Activated CD4-positive, alpha-beta T cell treated with anti-CD3 and anti-CD28 coated beads for 48 hours (primary cell): ENCODE data around the gene CTCFL.

Experiments used
- DNase-seq: peaks from one replicate; pipeline ENCODE4 v3.0.0-alpha.2; 2020

CTCFL gene

DNA sequence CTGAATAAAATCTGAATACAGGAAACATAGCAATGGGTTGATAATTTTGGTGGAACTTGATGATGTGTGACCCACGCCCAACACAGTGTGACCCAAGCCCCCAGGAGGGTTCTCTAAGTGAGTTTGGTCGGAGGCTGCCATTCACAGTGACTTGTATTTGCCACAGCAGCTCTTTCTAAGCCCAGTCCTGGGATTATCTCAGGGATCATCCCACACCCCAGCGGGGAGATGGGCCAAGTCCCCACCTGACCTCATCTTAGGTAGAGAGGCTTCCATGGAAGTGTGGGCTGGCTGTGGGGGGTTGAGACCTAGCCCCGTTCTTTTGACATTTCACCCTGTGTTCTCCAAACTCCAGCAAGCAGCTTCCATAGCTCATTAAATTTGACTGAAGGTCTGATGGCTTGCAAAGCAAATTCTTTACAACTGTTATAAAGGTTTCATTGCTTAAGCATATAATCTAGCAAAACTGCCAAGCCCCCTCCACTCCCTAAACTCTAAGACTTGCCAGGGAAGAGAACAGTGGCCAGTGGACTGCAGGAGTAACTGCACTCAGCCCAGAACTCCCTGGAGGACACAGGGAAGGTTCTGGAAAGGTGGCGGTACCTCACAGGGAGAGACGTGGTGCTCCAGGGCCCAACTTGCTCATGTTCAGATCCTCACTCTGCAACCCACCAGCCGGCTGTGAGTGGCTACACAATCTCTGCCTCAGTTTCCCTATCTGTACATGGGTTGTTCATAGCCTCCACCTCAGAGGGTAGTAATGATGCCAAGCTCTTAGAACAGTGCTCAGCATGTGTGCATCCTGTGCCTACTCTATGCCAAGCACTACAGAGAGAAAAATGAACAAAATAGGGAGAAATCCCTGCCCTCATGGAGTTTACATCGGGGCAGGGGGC, 35.0 kb upstream of the CTCFL start:
- DNase-seq, result no peak

DNA sequence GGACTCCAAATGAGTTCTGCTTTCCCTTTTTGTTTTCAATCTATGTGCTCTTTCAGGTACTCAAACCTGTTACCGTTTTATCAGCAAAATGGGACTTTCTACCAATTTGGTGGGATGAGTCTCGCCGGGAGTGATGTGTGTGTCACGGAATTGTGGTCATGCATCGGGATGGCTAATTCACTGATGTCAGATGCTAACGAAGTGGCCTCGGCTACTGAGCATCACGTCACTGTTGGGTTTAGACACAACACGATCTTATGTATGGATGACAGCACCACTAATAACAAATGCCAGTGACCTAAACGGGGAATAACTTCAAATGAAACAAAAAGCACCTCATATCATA, 34.3 kb upstream of the CTCFL start:
- no peak for DNase-seq

DNA sequence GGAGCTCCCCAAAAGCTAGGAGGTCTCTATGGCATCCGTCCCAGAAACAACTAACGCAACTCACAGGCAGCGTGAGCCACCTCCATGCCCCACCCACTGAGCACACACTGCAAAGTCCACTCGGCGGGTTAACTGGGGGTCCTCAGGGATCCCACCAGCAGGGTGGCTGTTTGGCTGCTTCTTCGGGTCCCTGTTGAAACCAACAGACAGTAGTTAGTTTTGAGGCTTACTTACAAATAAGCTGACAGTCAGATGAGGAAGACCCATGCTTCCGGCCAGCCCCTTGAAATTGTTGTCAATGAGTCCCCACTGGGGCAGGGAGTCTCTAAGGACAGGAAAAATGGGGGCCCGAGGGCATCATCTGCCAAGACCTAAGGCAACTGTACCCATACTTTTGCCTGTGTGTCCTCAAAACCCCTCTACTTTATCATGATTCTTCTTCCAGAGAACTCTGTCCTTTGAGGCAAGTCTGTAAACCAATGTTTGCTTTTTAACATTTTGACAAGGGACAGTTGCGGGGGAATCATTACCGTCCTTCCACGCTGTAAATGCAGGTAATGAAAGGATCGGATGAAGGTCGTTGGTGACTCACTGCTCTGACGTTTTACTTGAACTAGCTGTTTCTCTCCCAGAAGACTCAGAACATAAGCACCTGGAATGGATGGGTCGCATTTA, 33.8 kb upstream of the CTCFL start:
- no peak for DNase-seq

DNA sequence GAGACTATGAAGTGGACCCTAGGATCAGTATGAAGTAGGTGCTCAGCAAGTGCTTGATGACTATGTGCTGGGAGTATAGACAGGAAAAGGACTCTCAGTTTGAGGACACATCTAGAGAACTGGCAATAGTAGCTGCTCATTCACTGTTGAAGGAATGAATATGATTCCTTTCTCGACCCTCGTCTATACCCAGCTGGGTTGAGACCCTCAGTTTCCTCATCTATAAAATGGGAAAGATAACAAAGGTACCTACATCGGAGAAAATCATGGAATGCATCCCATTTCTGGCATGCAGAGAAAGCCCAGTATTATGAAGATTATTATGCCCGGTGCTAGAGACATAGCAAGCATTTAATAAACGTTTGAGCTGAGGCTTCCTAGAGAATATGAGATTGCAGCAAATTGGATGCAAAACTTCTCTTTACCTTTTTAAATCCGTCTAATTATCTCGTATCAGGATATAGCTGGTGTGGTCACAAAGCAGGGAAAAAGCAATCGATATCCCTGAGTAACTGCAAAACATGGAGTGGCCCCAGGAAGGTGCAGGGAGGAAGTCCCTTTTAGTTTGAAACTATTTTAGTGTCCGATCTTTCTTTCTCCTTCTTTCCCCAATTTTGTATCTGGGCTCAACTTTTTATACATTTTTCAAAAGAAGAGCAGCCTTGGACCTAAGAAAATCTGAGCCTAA, 33.1 kb upstream of the CTCFL start:
- DNase-seq, result no peak

DNA sequence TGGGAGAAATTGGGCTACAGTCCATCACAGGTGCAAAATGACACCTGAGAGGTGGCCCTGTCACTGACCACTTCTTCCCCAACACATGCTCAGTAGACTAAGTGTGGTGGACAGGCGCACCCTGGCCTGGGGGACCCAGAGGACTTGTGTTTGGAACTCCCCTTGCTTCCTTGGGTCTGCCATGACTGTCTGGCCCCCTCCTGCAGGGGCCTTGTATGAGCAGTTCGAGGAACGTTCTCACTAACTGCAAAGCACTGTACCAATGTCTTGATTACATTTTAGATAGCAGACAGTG, 32.0 kb upstream of the CTCFL start:
- DNase-seq, result no peak

DNA sequence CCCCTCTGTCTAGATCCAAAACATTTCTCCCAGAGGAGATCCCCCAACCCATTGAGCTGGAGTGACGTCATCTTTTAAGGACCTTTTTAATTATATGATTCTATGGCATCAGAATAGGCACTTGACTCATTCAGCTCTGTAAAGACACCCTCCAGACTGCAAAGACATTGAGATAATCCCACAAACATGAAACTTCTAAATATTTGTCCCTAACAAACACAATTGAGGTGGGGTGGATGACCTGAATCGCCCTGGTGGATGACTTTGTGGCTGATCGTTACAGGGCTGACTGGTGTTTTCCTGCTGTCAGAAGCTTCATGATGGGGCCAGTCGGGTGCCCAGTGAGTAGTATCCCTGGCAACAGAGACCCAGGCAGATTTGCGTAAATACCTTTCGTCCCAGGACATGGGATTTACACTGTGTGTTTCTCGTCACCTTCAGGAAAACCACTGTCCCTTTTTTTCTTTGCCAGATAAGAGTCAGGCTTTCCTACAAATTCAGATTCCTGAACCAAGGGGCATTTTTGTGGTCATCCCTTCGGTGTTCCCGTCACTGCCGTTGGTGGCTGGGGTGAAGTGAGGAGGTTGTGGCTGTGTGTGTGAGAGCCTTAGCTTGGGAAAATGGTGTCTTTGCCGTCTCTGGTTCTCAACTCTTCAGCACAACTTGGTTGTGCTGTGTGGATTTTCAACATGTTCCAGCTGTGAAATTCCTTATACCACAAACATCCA, 30.7 kb upstream of the CTCFL start:
- no peak for DNase-seq

DNA sequence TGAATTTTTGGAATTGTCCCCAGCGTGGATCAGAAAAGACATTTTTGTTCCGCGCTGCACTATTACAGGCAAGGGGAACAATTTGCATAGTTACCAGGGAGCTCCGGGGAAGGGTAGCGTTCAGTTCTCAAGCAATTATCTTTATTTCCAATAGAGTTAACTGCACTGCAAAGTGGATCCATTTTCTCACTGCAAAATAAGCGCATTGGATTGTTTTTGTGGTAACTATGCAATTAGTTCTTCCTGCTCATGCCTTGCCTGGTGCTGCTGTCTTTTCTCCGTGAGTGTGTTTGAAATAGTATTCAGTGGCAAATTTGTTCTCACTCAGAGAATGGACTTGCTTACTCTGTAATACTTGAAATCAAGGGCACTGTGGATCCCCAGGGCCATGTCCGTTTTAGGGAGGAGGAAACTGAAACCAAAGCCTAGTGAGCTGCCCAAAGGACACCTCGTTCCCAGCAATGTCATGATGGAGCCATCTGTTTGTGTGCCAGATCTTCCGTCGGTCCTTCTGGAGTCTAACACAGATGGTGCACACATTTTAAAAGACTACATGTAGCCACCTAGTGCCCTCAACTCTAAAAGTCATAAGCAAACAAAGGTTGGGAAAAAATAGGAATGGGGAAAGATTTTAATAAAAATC, 28.6 kb upstream of the CTCFL start:
- DNase-seq, result no peak

DNA sequence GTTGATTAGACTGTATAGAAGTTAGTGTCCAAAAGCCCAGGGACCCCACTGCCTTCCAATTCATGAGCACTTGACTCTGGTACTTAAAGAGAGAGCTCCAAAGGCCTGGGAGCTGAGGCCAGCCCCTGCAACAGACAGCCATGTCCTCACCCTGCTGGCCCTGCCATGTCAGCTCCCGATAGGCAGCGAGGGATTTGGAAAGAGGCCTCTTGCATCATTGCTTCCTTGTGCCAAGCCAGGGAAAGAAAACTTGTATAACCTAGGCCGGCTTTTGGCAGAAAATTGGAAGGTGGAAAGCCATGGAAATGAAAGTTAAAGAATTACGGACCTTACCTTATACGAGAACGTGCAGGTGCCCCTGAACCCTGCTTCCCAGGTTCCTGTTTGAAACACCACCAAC, 27.5 kb upstream of the CTCFL start:
- DNase-seq, result no peak

DNA sequence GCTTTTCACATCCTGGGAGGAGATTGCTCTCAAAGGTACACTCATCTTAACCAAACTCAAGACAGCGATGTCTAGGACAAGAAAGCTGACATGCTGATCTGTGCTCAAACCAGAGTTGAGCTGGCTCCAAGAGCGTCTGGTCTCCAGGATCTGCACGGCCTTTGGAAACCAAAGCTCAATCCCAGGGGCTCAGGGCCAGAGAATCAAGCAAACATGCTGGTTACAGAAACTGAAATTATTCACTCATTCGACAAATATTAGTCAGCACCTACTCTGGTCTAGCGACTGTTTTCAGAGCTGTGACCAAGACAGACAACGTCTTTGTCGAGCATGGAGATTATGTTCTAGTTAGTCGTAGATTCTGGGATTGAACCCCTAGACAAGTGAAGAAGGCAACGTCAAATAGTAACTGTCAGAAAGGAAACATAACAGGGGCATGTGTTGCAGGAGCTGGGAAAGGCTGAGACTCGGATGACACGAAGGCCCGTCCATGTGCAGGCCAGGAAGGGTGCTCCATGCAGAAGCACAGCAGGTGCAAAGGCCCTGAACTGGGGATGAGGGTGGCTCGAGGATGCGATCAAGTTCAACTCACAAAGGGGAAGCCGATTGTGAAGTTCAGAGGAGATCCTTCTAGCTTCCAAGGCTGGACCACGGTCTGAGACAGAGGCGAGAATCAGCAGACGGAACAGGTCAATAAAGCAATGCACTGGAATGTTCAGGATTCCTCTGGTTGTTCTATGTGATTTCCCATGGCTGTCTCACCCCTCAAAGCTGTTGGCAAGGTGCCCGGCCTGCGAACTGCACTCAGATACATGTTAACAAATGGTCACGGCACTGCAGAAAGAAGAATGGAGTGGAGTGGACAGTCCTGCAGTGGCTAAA, 23.5 kb upstream of the CTCFL start:
- DNase-seq, result no peak

DNA sequence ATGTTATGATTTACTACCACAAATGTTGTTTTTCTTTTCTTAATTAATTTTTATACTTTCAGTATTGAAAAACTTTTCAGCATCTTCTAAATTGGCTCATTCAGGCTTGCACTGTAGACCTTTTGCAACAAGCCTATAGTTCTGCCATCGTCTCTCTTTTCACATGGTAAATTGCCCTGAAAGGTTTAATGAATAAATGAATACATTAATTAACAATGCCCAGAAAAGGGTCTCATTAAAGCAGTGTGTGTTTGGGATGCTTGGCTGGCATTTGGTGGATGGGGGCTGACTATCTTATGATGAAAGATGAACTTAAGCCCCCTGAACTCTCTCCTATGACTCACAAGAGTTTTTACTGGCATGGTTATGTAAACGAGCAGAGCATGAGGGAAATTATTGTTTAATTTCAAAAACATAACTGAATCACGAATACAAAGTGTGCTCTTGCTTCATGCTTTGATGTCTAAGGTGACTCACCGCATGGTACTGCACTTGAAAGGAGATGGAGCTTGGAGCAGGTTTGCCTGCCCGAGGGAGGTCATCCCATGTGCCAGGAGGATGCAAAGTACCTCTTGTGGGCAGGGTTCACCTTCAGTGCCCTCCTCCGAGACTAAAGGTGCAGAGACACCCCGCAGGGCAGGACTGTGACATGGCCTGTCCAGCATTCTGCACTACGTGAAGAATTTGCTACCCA, 22.2 kb upstream of the CTCFL start:
- DNase-seq, result peak; percentile 9

DNA sequence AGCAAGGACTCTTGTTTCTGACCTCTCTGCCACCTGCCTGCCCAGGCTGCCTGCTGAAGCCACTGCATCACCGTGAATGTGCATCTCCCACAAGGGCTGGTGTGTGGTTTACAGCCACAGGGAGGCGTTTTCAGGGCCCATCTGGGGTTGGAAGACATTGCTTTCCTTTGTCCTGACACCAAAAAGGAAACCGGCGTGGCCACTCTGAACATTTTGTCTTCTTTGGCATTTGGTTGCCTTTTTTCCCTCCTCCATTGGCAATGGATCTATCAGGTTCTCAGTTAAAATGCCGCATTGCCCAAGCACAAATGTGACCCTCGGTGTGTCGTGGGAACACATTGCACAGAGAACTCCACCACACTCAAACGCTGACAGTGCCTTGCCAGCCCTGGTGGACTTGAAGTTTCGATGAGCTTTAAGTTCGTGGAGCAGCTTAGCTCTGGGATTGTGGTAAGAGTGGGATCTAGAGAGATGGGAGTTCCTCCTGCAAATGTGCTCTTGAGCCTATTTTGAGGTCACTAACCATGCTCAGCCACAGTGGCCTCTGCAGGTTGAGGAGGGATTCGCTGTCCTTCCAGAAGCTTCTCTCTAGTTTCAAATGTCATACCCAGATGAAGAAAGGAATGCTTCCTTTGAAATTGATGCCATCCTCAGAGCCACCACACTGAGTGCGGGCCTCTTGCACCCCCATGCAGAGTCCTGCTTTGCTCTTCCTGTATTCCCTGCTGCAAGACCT, 21.2 kb upstream of the CTCFL start:
- no peak for DNase-seq

DNA sequence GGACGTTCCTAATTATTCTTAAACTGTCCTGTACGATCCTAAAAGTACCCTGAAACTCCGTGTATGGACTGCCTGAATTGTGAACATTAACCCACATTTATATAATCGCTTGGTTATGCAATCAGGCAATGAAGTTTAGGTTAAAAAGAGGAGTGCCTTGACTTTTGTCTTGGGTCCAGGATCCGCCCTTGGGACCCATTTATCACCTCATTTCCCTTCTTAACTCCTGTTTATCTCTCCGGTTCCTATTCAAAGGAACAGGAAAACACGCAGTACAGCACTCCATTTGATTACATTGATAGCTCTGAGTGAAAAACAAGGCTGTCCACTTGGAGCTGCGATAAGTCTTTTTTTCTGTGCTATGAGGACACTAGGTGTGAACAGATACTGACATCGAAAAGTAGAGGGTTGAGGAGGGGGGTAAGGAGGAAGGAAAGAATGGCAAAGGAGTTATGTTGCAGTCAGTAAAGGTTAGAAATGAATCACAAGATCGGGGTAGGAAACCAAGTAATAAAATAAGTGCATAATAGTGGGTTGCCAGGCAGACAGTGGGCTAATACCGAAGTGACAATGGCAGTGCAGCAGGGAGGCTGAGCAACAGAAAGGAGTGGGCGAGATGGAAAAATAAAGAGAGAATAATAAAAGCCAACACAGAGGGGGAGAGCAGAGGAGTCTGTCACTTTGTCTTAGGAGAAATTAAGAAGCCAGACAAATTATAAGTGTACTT, 20.1 kb upstream of the CTCFL start:
- peak; percentile 11 for DNase-seq

DNA sequence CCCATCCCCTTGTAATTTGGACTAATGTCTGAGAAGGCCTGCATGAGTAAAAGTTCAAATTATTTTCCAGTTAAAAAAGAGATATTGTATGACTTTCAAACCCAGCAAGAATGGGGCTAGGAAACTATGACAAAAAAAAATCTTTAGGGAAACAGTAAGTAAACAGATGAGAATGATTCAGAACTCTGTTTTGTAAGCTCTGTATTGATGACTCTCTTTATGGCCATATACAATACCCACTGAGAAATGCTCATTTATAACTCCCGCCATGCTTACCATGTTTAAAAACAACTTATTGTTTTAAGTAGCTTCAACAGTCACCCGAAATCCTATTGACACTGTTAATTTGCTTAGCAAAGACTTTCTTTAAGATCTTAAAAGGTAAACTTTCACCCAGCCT, 18.8 kb upstream of the CTCFL start:
- DNase-seq, result no peak

DNA sequence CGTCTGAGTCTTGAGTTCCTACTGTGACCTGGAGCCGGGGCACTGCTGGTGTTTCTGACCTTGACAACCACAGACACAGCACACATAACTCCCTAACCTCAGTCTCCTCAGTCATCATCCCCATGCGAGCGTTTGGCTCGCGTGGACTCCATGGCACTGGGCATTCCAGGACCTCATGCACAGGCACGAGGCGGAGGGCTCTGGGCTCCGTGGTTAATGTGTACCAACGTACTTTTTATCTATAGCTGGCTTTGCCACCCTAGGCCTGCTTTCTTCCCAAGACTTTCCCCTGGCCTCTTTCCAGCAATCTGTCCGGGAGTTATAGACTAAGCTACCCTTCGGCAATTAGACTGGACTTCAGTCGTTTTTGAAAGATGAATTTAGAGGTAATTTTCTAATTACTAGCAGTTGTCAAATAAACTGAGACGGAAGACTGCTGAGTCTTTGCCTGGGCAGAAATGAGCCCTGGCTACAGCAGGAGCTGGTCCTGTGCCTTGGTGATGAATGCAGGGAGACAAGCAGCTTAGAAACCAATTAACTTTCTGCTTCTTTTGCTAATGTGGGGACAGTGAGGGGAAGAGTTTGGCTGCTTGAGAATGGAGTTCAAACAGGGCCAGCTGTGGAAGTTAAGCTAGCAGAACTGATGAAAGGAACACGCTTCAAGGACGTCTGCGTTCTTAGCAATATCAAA, 16.1 kb upstream of the CTCFL start:
- DNase-seq, result no peak

DNA sequence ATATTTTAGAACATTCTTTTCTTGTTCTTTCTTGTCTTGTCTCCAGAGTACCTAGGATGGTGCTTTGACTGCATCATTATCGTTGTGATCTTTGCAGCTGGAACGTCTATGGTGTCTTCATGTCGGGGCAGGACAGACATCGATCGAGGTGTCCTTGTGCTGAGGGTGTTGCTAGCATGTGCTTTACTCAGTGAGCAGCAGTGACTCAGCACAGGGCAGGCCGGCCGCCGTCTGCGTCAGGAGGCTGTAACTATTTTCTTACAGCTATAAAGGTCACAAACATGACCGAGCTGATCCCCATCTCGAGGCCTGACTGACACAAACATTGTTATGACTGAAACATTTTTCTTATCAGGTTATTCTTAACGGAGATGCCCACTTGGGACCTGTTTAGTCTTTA, 14.9 kb upstream of the CTCFL start:
- DNase-seq, result no peak

DNA sequence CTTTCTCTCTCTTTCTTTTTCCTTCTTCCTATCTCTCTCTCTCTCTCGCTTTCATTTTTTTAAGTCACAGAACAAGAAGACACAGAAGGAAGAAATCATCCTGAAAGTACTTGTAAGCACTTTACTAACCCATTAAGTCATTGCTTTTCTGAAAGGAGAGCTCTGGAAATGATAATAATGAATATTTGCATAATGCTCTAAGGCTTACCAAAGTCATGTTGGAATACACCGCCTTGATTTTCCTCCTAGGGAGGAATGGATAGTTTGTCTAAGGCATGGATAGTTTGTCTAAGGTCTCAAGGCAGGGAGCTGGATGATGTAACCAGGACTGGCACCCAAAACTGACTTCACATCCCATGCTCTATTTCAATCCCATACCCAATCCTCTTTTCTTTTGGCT, 12.9 kb upstream of the CTCFL start:
- DNase-seq, result no peak

DNA sequence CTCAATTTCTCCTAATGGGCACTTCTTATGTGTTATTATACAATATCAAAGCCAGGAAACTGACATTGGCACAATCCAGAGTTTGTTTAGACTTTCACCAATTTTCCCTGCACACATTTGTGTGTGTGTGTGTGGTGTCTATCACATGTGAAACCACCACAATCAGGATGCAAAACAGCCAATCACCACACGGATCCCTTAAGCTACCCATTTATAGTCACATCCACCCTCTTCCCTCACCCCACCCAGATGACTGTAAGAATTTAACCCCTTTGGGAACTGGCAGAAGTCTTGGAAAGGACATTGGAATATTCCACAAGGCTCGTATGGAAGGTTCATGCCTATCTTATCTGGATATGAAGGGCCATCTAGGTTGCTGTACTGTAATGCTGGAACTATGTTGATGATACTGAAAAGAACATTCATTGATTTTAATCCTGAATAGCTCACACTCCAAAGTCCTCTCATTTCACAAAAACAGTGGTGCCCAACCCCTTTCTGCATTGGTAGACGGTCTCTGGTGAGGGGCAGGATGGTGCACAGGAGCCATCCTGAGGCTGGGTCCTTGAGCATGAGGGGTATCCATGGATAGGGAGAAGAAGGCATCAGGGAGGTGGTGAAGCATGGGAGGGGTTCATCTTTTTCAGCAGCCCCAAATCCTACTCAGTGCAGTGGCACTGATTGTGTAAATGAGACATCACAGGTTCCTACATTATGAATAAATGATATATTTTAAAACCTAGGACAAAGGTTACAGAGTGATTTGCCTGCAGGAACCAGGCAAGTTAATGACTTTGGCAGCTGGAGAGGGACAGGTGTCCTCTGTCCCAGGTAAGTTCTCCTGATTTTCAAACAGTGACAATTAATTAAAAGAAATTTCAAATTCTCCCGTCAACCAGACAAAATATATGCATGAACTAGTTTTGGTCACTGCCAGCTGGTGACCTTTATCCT, 12.1 kb upstream of the CTCFL start:
- DNase-seq, result no peak

DNA sequence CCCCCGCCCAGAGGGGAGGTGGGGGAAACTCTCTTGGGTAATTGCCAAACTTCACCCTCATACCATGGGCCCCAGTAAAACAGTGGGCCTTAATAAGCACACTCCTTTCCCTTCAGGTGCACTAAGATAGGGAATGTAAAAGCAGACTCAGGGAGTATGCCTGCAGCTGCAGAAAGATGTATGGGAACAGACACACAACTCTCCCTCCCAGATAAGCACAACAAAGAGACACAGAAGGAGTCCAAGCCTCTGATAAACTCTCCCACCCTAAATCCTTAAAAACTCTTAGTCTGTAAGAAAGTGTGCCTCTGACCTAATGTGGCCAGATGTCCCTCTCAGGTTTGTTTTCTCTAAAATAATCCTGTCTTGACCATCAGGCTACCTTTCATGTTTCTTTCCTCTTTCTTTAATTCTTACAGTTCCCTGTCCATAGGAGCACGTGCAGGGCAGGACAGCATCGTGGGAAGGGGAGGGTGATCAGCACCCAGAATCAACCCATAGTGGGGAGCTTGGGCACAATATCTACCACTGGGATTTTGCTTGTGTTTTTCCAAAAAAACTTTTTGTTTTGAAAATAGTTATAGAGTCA, 11.3 kb upstream of the CTCFL start:
- DNase-seq, result no peak
